Smooth muscle cell (in vitro differentiated cells): ENCODE results near the gene PRKG1. TPM values are rescaled to one million over a fixed set of nuclear protein-coding genes. Genes with fewer than 3 reads are reported as not detected.

ENCODE experiments used
- DNase-seq: peaks from one replicate; lab custom pipeline; 2025; ENCODE audit not compliant: unreplicated experiment; lab: John Stamatoyannopoulos, UW
- H2AFZ ChIP-seq: fragments of 200-600 bp; sonication (generic); 2 replicates; pipeline ENCODE4 v1.6.0; 2016; ENCODE audit warnings: antibody characterized with exemption, low read depth, mild to moderate bottlenecking
- H3F3A ChIP-seq: fragments of 200-600 bp; sonication (generic); 2 replicates; pipeline ENCODE4 v1.6.0; 2017; ENCODE audit warnings: antibody characterized with exemption, low read depth
- H3K27ac ChIP-seq: fragments of 200-600 bp; sonication (generic); 2 replicates; pipeline ENCODE4 v1.5.1; 2016; ENCODE audit warnings: low read depth, mild to moderate bottlenecking
- H3K27me3 ChIP-seq: fragments of 200-600 bp; sonication (generic); 2 replicates; pipeline ENCODE4 v1.6.1; 2016; ENCODE audit warnings: low read depth, mild to moderate bottlenecking
- H3K36me3 ChIP-seq: fragments of 200-600 bp; sonication (generic); 2 replicates; pipeline ENCODE4 v1.5.1; 2016; ENCODE audit warnings: low read depth
- H3K4me1 ChIP-seq: fragments of 200-600 bp; sonication (generic); 2 replicates; pipeline ENCODE4 v1.5.1; 2016; ENCODE audit warnings: low read depth
- H3K4me2 ChIP-seq: fragments of 200-600 bp; sonication (generic); 2 replicates; pipeline ENCODE4 v1.6.0; 2016; ENCODE audit warnings: mild to moderate bottlenecking
- H3K4me3 ChIP-seq: fragments of 200-600 bp; sonication (generic); 2 replicates; pipeline ENCODE4 v1.5.1; 2016; ENCODE audit warnings: mild to moderate bottlenecking
- H3K79me2 ChIP-seq: fragments of 200-600 bp; sonication (generic); 2 replicates; pipeline ENCODE4 v1.6.0; 2016; ENCODE audit warnings: low read depth, mild to moderate bottlenecking
- H3K9ac ChIP-seq: fragments of 200-600 bp; sonication (generic); 2 replicates; pipeline ENCODE4 v1.6.0; 2016; ENCODE audit warnings: low read depth
- H3K9me3 ChIP-seq: fragments of 200-600 bp; sonication (generic); replicated peaks from 2 replicates; pipeline ENCODE4 v1.5.1; 2016; ENCODE audit warnings: low read depth
- H4K20me1 ChIP-seq: fragments of 200-600 bp; sonication (generic); 2 replicates; pipeline ENCODE4 v1.6.0; 2016; ENCODE audit warnings: low read depth
- WGBS: methylation state at CpG from one replicate; pipeline ENCODE4 v1.1.7; 2016; ENCODE audit warnings: low lambda C conversion rate; 5-methylcytosine and 5-hydroxymethylcytosine counted together
- polyA plus RNA-seq: library from polyadenylated mRNA; unstranded; fragments of >200 nt; fragmentation: Nextera tagmentation; extraction: Ambion mirVana; gene quantifications from 2 replicates; pipeline ENCODE4 v1.2.1, GENCODE V29; 2016
- total RNA-seq: library from RNA; depleted of rRNA; stranded (reverse); fragments of >200 nt; gene quantifications from 2 replicates; pipeline ENCODE4 v1.2.3, GENCODE V29; 2014
- TF ChIP-seq, protein P1 (sequence below): fragments of 200-600 bp; sonication (generic); IDR thresholded peaks from 2 replicates; pipeline ENCODE4 v1.5.1; 2017; ENCODE audit warnings: borderline replicate concordance, mild to moderate bottlenecking, antibody characterized with exemption; ENCODE audit not compliant: insufficient read depth, poor library complexity, severe bottlenecking

Gene PRKG1
- total and polyA plus RNA-seq, 2 experiments from 2014 or later = 7.2 to 13.4 TPM

DNA sequence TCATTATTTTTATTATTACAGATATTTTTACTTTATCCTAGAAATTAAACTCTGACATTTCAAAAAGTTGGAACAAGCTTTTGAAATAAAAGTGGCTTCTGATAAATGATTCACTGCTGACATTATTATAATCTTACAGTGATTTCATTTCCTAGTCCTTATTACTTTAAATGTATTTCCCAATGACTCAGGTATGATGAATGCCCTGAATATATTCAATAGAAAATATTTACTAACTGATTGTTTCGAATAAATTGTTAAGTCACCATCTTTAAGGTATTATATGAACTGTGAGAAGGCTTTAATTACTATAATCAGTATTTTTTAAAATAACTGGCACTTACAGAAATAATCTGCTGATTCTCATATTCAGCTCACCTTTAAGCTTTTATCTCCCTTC lies 1261.4 kb downstream of the PRKG1 start:
- Histone ChIP-seq H3K4me2 (no peak overlapping the region), H3K27ac (no peak overlapping the region), H3K4me3 (no peak overlapping the region), H3K27me3 (no peaks in the 10 kb centered on the region), H2AFZ (no peak overlapping the region), H3K4me1 (peaks cover 5% of the 10 kb centered on the region), H3K79me2 (no peaks in the 10 kb centered on the region), H3K9ac (no peak overlapping the region), H3K36me3 (no peaks in the 10 kb centered on the region), H3F3A (no peaks in the 10 kb centered on the region), H3K9me3 (no peaks in the 10 kb centered on the region), H4K20me1 (no peaks in the 10 kb centered on the region)
- TF ChIP-seq, protein P1, sequence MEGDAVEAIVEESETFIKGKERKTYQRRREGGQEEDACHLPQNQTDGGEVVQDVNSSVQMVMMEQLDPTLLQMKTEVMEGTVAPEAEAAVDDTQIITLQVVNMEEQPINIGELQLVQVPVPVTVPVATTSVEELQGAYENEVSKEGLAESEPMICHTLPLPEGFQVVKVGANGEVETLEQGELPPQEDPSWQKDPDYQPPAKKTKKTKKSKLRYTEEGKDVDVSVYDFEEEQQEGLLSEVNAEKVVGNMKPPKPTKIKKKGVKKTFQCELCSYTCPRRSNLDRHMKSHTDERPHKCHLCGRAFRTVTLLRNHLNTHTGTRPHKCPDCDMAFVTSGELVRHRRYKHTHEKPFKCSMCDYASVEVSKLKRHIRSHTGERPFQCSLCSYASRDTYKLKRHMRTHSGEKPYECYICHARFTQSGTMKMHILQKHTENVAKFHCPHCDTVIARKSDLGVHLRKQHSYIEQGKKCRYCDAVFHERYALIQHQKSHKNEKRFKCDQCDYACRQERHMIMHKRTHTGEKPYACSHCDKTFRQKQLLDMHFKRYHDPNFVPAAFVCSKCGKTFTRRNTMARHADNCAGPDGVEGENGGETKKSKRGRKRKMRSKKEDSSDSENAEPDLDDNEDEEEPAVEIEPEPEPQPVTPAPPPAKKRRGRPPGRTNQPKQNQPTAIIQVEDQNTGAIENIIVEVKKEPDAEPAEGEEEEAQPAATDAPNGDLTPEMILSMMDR = no peak
- no peak for DNase-seq
- WGBS = 95% methylated on average over 1 of the region's 1 CpG

DNA sequence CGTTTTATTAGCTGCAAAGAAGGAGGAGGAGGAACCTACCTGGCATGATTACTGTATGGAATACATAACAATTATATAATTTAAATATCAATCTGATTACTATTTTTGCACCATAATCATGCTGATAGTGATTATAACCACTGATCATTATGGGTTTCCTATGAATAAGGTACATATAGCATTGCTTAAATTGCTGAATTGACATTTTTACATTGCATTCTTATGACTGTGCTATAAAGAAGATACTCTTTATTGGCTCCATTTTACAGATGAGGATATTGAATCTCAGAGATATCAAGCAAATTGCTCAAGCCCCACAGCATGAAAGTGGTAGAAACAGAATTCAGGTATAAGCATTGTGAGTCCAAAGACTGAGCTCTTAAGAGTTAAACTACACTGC lies 1262.9 kb downstream of the PRKG1 start:
- Histone ChIP-seq H3F3A (no peaks in the 10 kb centered on the region), H3K27me3 (no peaks in the 10 kb centered on the region), H2AFZ (no peak overlapping the region), H3K9me3 (no peaks in the 10 kb centered on the region), H3K36me3 (no peaks in the 10 kb centered on the region), H3K4me3 (no peak overlapping the region), H3K4me2 (no peak overlapping the region), H3K27ac (no peak overlapping the region), H3K9ac (no peak overlapping the region), H4K20me1 (no peaks in the 10 kb centered on the region), H3K4me1 (peaks cover 5% of the 10 kb centered on the region), H3K79me2 (no peaks in the 10 kb centered on the region)
- TF ChIP-seq, protein P1 = no peak
- DNase-seq = no peak
- 90% methylated on average over 1 of the region's 1 CpG for WGBS

DNA sequence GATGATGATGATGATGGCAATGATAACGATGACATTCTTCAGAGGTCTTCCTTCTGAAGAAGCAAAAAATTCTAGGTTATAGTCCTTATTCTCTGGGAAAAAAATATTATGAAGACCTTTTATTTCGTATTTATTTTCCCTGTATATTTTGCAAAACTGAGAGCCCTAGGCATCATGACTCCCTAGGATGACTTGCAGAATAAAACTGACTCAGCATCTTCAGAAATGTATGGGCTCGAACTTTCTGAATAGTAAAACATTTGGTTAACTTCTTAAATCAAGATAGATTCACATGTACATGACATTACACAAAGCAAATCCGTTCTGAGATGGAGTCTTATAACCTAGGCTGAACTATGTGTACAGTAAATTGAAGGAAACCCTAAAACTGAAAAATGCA lies 1269.2 kb downstream of the PRKG1 start:
- Histone ChIP-seq H3K79me2 (no peaks in the 10 kb centered on the region), H3K9ac (no peak overlapping the region)
- 84% methylated on average over 4 of the region's 4 CpGs for WGBS

More for the DNA sequence above, 1269.2 kb downstream of the PRKG1 start:
- Histone ChIP-seq H3K4me1 (no peaks in the 10 kb centered on the region), H3F3A (no peaks in the 10 kb centered on the region), H3K4me3 (no peak overlapping the region), H4K20me1 (no peaks in the 10 kb centered on the region), H3K4me2 (no peak overlapping the region), H3K27me3 (no peaks in the 10 kb centered on the region), H3K27ac (no peak overlapping the region), H2AFZ (no peak overlapping the region), H3K9me3 (no peaks in the 10 kb centered on the region), H3K36me3 (no peaks in the 10 kb centered on the region)
- TF ChIP-seq, protein P1 = no peak
- no peak for DNase-seq
